ENCODE data around the gene ZNF555. TPM values are rescaled to one million over a fixed set of nuclear protein-coding genes. Genes with fewer than 3 reads are reported as not detected.

Gene ZNF555
- total and polyA plus RNA-seq, 10 of the 15 experiments (the other 5 are each of a cell fraction or from before 2014, with no cell fraction given): 0.58 to 1.9 (median 1.2) TPM

DNA sequence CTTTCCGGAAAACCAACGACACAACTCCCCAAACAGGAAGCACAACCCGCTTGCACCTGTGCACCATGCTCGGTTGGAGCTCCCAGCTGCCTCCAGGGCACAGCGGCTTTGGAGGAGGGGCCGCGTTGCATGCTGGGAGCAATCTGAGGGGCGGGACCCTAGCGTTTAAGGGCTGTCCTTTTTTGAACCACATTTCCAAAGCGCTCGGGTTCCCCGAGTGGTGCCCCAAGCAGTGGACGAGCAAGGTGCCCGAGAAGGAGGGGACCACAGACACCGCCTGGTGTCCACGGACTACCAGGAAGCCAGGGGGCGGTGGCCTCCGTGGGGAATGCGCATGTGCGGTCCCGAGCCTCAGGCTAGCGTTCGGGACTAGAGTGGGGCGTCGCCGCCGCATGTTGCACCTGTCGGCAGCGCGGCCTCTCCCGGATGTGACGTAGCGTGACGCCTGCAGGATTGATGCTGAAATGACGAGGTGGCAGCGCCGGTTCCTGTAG is 47.5 kb downstream of the ZNF555 start:
- ChIA-PET RAD21 (ENCODE audit: unreplicated experiment) (no interaction called here), POLR2A (no interaction called here), CTCF (interaction anchor here (1.3 to 3.1 kb wide), 7 partner anchors 10 to 240 kb away, joined by 4 to 29 read pairs (median 5); partner anchors contain the start of gene ZNF57), SMC1A (ENCODE audit: uncharacterized antibody, unreplicated experiment) (interaction anchor here (2.0 kb wide), 1 partner anchor 62 kb away, joined by 9 read pairs; no protein-coding TSS in a partner anchor)
- Histone ChIP-seq H3K4me1 (ENCODE audit: control insufficient read depth, insufficient read depth, low read length) (peaks cover 3% of the 10 kb centered on the region; the same call in 1 of the 2 replicates), H3K27me3 (replicated peaks in 1 of 2; ENCODE audit: control insufficient read depth in 2 of 2, insufficient read depth in 2 of 2, low read length in 1 of 2) (no peaks in the 10 kb centered on the region), H4K20me1 (ENCODE audit: control insufficient read depth, insufficient read depth) (no peaks in the 10 kb centered on the region), H3K9me3 (replicated peaks; ENCODE audit: control insufficient read depth, insufficient read depth, low read length) (no peaks in the 10 kb centered on the region; the same call in 2 of the 3 replicates), H3K36me3 (ENCODE audit: control insufficient read depth in 2 of 2, insufficient read depth in 2 of 2, low read length in 1 of 2) (no peaks in the 10 kb centered on the region), H3K4me2 (ENCODE audit: control insufficient read depth, insufficient read depth) (peak overlapping the region; percentile 77), H3K4me3 (peak overlapping the region; percentile 51; the same call in 1 of the 2 replicates), H2AFZ (ENCODE audit: control insufficient read depth, low read depth, low read length) (peak overlapping the region; percentile 75), H3K27ac (ENCODE audit: control insufficient read depth, insufficient read depth) (peak overlapping the region; percentile 44), H3K9ac (ENCODE audit: control insufficient read depth, insufficient read depth, low read length) (peak overlapping the region; percentile 35; the same call in 1 of the 2 replicates), H3K79me2 (ENCODE audit: control insufficient read depth, insufficient read depth, low read length) (no peaks in the 10 kb centered on the region)
- 22% methylated on average over 25 of the region's 37 CpGs for WGBS (ENCODE audit: insufficient coverage, insufficient replicate concordance, low lambda C conversion rate, missing lambda C conversion rate)
- intact Hi-C loops (cut with micrococcal nuclease; ENCODE audit: unreplicated experiment): loop anchor here (5.0 to 10.0 kb wide), 2 partner anchors 56 to 241 kb away; partner anchors contain the start of gene ZNF77
- no TSS peak for BruUV-seq (replicated peaks)
- no peak for DNase-seq (ENCODE audit: low read depth, low spot score)
- in situ Hi-C loops (cut with MboI): loop anchor here (5.0 kb wide), 1 partner anchor 241 kb away; no protein-coding TSS in a partner anchor
- no peak for FAIRE-seq
- ATAC-seq: peak; percentile 67
- no peak for TF ChIP-seq ZSCAN29 (IDR thresholded peaks at IDR 0.05)
- no peak for TF ChIP-seq ASH2L (IDR thresholded peaks at IDR 0.05; ENCODE audit: borderline replicate concordance, low read depth)
- TF ChIP-seq PML (IDR thresholded peaks at IDR 0.05; ENCODE audit: low read length): peak; percentile 40; the same call in 1 of the 2 replicates
- TF ChIP-seq CBX5 (IDR thresholded peaks at IDR 0.05; ENCODE audit: low read depth): 0 out of 2 replicates have a peak, but pooled peaks have one; percentile 49
- no peak for TF ChIP-seq RFX5 (IDR thresholded peaks at IDR 0.05; ENCODE audit: low read depth, low read length)
- no peak for TF ChIP-seq SMARCA5 (IDR thresholded peaks at IDR 0.05)
- TF ChIP-seq CREM (IDR thresholded peaks at IDR 0.05; ENCODE audit: low read depth): peak; percentile 91
- no peak for TF ChIP-seq HDAC2 (IDR thresholded peaks at IDR 0.05)
- no peak for TF ChIP-seq RAD21 (IDR thresholded peaks at IDR 0.05; ENCODE audit: insufficient read depth, low read depth, low read length)
- no peak for TF ChIP-seq BHLHE40 (IDR thresholded peaks at IDR 0.05; ENCODE audit: borderline replicate concordance in 1 of 2, low read depth in 2 of 2, low read length in 1 of 2)
- no peak for TF ChIP-seq FOS (IDR thresholded peaks at IDR 0.05; ENCODE audit: borderline replicate concordance, extremely low read depth, insufficient read length)
- TF ChIP-seq, protein P1, sequence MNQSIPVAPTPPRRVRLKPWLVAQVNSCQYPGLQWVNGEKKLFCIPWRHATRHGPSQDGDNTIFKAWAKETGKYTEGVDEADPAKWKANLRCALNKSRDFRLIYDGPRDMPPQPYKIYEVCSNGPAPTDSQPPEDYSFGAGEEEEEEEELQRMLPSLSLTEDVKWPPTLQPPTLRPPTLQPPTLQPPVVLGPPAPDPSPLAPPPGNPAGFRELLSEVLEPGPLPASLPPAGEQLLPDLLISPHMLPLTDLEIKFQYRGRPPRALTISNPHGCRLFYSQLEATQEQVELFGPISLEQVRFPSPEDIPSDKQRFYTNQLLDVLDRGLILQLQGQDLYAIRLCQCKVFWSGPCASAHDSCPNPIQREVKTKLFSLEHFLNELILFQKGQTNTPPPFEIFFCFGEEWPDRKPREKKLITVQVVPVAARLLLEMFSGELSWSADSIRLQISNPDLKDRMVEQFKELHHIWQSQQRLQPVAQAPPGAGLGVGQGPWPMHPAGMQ (IDR thresholded peaks at IDR 0.05; ENCODE audit: borderline replicate concordance): no peak
- TF ChIP-seq MTA3 (IDR thresholded peaks at IDR 0.05; ENCODE audit: borderline replicate concordance, low read length): no peak
- TF ChIP-seq GABPA (IDR thresholded peaks at IDR 0.05; ENCODE audit: low read depth): peak; percentile 80
- no peak for TF ChIP-seq MEF2A (IDR thresholded peaks at IDR 0.05; ENCODE audit: insufficient read depth, low read depth, low read length)
- no peak for TF ChIP-seq CHD1 (IDR thresholded peaks at IDR 0.05; ENCODE audit: low read depth, low read length)
- TF ChIP-seq TCF3 (IDR thresholded peaks at IDR 0.05; ENCODE audit: borderline replicate concordance, insufficient read depth, low read depth, low read length): peak; percentile 41; the same call in 1 of the 2 replicates
- TF ChIP-seq EZH2 (IDR thresholded peaks at IDR 0.05; ENCODE audit: borderline replicate concordance, control insufficient read depth, low read depth, low read length): no peak
- TF ChIP-seq SMC3 (IDR thresholded peaks at IDR 0.05; ENCODE audit: borderline replicate concordance, low read length): no peak
- no peak for TF ChIP-seq ZBTB4 (CRISPR knock-in tag; IDR thresholded peaks at IDR 0.05)
- peak; percentile 69; the same call in 1 of the 2 replicates for TF ChIP-seq TCF12 (IDR thresholded peaks at IDR 0.05; ENCODE audit: low read depth, low read length)
